ENCODE measurements around the gene PRIMA1.

The PRIMA1 gene

DNA sequence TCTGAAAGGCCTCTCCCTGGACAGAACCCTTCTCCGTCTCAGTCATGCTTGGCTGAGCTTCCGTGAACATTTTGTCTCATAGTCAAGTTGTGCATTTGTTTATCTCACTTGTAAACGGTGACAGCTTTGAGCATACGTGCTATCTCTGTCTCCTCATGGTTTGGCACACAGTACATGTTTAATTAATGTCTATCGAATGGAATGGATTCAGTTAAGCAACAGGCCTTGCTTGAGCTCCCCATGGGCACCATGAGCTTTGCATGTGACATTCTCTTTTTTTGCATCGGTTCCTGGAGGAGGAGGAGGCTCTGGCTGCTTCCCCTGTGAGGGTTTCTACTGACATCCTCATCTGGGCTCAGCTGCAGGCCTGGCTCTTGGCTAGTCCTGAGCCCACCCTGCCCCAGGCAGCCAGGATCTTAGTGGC lies 80.0 kb downstream of the PRIMA1 start:
- no peak overlapping the region for H3K4me3 Mint-ChIP-seq
- DNase-seq = no peak
- no peaks in the 10 kb centered on the region for H3K4me1 Mint-ChIP-seq
- H3K27me3 Mint-ChIP-seq = no peaks in the 10 kb centered on the region
- no peaks in the 10 kb centered on the region for H3K36me3 Mint-ChIP-seq (ENCODE audit: low read depth)
- no peaks in the 10 kb centered on the region for H3K9me3 Mint-ChIP-seq
- H3K27ac Mint-ChIP-seq = no peak overlapping the region
- no peak for ATAC-seq

DNA sequence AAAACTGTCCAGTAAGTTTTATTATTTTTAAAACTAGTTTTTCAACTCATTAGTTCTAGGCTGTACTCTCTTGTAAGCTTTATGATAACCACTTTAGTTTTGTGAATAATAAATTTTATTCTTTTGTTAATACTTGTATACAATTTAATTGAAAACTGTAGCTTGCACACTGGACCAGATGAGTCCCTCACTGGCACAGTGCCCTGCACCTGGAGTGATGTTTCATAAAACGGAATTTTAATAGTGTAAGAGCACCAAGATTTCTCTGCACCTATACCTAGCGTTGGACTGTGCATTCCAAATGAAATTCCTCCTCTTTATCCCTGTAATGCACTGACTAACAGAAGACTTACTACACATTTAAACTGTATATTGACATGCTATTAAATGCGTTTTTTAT lies 80.8 kb downstream of the PRIMA1 start:
- Mint-ChIP-seq H3K9me3 (no peaks in the 10 kb centered on the region), H3K4me3 (no peak overlapping the region), H3K4me1 (no peaks in the 10 kb centered on the region), H3K36me3 (ENCODE audit: low read depth) (no peaks in the 10 kb centered on the region), H3K27ac (no peak overlapping the region), H3K27me3 (peaks cover 3% of the 10 kb centered on the region)
- ATAC-seq (no peak), DNase-seq (no peak)

DNA sequence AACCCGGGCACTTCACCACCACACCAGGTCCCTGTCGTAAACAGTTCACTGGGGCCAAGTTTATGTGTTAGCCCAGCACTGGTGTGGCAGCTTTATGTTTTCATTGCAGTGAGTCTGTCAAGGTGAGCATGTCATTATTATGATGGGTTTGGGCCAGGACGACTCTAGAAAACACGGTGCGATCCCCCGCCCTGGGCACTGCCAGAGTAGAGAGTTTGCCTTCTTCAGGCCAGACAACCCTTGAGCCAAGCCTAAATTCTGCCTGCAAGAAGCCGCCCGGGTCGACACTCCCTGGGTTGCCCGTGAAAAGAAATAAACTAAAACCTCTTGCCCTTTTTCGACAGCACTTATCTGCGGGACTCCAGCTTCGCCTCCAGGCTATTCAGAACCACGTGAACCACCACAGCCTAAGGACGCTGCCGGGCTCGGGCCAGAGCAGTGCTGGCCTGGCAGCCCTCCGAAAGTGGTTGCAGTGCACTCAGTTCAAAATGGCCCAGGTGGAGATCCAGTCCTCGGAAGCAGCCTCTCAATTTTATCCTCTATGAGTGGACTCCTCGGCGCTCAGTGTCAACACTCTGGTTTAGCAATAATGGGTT lies 81.8 kb downstream of the PRIMA1 start:
- H3K9me3 Mint-ChIP-seq = no peaks in the 10 kb centered on the region
- H3K27ac Mint-ChIP-seq = no peak overlapping the region
- H3K4me1 Mint-ChIP-seq = no peaks in the 10 kb centered on the region
- ATAC-seq (no peak), DNase-seq (no peak)
- H3K36me3 Mint-ChIP-seq (ENCODE audit: low read depth) = no peaks in the 10 kb centered on the region
- H3K27me3 Mint-ChIP-seq = peaks cover 6% of the 10 kb centered on the region
- no peak overlapping the region for H3K4me3 Mint-ChIP-seq

DNA sequence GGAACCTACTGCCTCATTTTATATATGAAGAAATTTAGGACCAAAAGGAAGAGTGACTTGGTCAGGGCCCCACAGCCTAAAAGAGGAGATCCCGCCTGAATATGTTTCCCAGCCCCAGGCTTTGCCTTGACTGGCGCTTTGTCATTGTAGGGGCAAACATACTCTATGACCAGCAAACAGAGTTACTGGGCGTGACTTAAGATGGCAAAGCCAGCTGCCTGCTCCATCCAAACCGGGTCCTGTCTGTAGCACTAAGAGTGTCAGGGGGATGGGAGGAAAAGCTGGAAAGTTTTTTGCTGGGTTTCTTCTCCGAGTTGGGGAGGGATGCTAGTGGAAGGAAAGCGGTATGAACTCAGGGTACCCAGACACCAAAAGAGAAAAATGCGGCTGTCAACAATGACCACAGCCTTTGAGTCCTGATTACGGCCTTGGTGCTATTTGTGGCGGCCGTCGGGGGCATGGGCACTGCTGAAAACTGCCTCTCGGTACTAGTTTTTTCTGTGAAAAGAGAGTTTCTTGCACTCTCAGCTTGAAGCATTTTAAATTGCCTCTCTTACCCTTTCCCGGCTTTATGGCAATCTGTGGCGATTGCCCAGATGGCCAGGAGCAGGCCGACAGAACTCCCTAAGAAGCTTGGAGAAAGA lies 82.7 kb downstream of the PRIMA1 start:
- H3K27me3 Mint-ChIP-seq = peaks cover 6% of the 10 kb centered on the region
- DNase-seq = no peak
- ATAC-seq = no peak
- no peaks in the 10 kb centered on the region for H3K36me3 Mint-ChIP-seq (ENCODE audit: low read depth)
- no peak overlapping the region for H3K4me3 Mint-ChIP-seq
- H3K9me3 Mint-ChIP-seq = no peaks in the 10 kb centered on the region
- H3K27ac Mint-ChIP-seq = no peak overlapping the region
- H3K4me1 Mint-ChIP-seq = no peaks in the 10 kb centered on the region

DNA sequence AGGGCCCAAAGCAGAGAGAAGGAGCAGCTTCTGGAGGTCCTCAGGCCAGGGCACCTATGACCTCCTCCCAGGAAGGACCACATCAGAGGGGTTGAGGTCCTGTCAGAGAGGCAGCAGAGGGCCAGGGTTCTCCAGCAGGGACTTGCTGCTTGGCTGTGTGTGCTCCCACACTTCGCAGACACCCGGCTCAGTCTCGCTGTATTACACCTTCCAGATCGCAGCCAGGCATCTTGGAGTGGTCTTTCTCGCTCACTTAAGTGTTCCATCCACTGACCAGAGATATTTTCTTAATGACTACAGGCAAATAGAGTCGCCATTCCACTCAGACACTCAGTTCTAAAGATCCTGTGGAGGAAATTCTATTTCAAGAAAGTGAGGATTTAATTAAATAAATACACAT lies 84.3 kb downstream of the PRIMA1 start:
- no peak overlapping the region for H3K27ac Mint-ChIP-seq
- no peaks in the 10 kb centered on the region for H3K36me3 Mint-ChIP-seq (ENCODE audit: low read depth)

DNA sequence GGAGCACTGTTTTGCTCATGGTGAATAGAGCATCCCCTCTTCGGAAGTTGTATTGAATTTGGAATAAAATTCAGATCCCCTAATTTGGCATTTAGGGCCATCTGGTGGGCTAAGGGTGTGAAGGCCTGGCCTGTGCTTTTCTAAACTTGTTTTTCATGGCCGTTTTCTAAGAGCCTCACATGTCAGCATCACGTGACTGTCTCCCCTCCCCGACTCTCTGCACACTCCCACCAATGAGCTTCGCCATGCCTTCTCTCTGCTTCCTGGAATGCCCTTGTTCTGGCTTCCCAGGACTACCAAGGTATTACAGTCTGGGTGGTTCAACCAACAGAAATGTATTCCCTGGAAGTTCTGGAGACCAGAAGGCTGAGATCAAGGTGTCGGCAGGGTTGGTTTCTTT lies 85.3 kb downstream of the PRIMA1 start:
- no peak for ATAC-seq
- Mint-ChIP-seq H3K4me3 (no peak overlapping the region), H3K4me1 (no peaks in the 10 kb centered on the region), H3K27ac (no peak overlapping the region), H3K36me3 (ENCODE audit: low read depth) (no peaks in the 10 kb centered on the region), H3K9me3 (peaks cover 7% of the 10 kb centered on the region), H3K27me3 (peaks cover 6% of the 10 kb centered on the region)
- no peak for DNase-seq

More for the DNA sequence above, 84.3 kb downstream of the PRIMA1 start:
- peaks cover 6% of the 10 kb centered on the region for H3K27me3 Mint-ChIP-seq
- ATAC-seq (no peak), DNase-seq (no peak)
- H3K4me3 Mint-ChIP-seq = no peak overlapping the region
- H3K4me1 Mint-ChIP-seq = no peaks in the 10 kb centered on the region
- H3K9me3 Mint-ChIP-seq = peaks cover 7% of the 10 kb centered on the region

DNA sequence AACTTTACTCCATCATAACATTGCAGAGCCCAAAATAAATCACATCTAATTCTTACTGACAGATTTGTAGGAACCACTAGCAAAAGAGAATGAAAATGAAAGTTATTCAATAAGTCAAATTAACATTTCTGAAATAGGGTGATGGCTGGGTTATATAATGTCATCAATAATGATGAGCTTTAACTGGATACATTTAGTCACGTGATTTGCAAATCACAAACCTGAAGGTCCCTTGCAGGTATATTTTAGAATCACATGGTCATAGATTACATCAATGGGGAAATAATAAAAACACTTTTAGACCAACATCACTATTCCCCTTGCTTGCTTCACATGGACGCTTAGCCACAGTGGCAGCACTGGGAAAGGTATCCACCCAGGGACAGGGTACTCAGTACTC lies 86.7 kb downstream of the PRIMA1 start:
- no peak for DNase-seq
- H3K27me3 Mint-ChIP-seq = peaks cover 6% of the 10 kb centered on the region
- no peaks in the 10 kb centered on the region for H3K4me1 Mint-ChIP-seq
- H3K36me3 Mint-ChIP-seq (ENCODE audit: low read depth) = no peaks in the 10 kb centered on the region
- no peak overlapping the region for H3K27ac Mint-ChIP-seq
- peaks cover 7% of the 10 kb centered on the region for H3K9me3 Mint-ChIP-seq
- ATAC-seq = no peak
- H3K4me3 Mint-ChIP-seq = no peak overlapping the region

DNA sequence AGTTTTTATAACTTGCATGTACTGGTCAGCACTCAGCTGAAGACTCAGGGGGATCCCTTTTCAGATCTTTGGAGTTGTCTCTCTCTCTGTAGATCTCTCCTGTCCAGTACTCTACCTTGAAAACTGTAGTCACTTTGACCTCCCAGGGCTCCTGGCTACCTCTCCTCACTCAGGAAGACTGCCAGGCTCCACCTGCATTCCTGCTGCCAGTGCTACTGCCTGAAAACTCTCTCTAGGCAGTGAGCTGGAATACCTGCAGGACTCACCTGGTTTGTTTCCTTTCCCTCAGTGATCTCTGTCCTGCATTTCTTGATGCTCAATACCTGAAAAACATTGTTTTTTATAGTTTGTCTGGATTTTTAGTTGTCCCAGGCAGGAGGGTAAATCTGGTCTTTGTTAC lies 87.4 kb downstream of the PRIMA1 start:
- no peak overlapping the region for H3K4me3 Mint-ChIP-seq
- H3K9me3 Mint-ChIP-seq = peaks cover 7% of the 10 kb centered on the region
- no peak overlapping the region for H3K27ac Mint-ChIP-seq
- no peak for ATAC-seq
- peaks cover 6% of the 10 kb centered on the region for H3K27me3 Mint-ChIP-seq
- no peak for DNase-seq
- no peaks in the 10 kb centered on the region for H3K4me1 Mint-ChIP-seq
- H3K36me3 Mint-ChIP-seq (ENCODE audit: low read depth) = no peaks in the 10 kb centered on the region

DNA sequence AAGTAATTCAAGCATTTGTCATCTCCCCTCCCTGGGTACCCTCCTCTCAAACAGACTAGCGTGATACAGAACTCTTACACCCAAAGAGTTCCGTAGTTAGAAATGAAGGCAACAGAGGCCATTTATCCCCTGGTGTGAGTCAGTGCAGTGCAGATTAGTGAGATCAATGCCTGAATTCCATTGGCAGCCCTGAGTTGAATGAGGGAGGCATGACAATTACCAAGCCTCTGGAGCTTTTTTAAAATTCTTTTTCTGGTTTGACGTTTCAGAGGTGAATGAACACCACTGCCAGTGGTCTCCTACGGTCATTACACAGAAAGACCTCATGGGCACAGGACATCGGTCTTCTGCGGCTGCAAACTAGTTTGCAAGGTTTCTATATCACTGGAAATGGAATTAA lies 94.4 kb downstream of the PRIMA1 start:
- H3K27me3 Mint-ChIP-seq = peaks cover 10% of the 10 kb centered on the region
- no peak for DNase-seq
- no peaks in the 10 kb centered on the region for H3K36me3 Mint-ChIP-seq (ENCODE audit: low read depth)
- no peak overlapping the region for H3K27ac Mint-ChIP-seq
- ATAC-seq = no peak
- H3K4me1 Mint-ChIP-seq = no peaks in the 10 kb centered on the region
- H3K9me3 Mint-ChIP-seq = no peaks in the 10 kb centered on the region
- no peak overlapping the region for H3K4me3 Mint-ChIP-seq

DNA sequence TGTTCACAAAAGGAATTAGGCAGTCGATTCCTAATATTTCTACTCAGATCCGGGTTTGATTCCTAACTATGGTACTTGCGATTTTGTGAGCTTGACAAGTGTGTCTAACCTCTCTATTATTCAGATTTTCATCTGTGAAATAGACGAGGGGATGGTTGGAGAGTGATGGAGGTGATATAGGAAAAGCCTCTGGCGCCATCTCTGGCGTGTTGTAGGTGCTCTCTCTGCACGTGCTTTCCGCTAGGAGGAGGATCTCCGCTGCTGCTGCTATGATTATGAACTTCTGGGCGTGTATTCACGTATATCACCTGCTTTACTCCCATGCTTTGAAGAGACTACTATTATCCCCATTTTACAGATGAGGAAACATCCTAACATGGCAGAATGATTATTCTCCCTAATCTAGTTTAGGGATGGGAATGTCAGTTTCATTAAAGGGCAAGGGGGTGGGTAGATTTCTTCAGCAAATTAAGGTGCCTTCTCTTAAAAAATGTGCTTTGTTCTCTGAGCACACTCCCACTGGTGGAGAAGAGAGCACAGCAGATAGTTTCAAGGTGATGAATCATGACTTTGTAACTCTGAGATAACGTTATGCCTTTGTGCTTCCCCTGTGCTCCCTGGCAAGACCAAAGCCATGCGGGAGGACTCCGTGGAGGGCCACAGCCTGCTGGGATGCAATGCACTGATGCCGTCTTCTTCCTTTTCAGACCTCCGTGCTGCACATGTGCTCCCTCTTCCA lies 97.1 kb downstream of the PRIMA1 start:
- Mint-ChIP-seq H3K4me1 (no peaks in the 10 kb centered on the region), H3K36me3 (ENCODE audit: low read depth) (no peaks in the 10 kb centered on the region), H3K9me3 (no peaks in the 10 kb centered on the region), H3K27ac (no peak overlapping the region), H3K4me3 (no peak overlapping the region), H3K27me3 (peaks cover 19% of the 10 kb centered on the region)
- no peak for ATAC-seq
- DNase-seq = no peak

DNA sequence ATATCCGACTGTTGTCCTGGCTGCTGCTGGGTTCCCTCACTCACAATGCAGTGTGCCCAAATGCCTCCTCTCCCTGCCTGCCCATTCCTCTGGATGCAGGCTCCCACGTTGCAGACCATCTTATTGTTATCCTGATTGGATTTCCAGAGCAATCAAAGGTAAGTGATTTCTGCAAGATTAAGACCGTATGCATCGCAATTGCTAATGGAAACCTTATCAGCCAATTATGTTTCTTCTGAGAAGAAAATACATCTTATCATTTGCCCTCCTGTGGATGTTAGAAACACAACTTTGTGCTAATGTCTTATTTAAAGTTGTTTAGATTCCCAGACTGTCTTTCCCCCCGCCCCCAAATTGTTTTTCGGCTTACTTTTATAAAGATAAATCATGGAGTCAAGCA lies 98.1 kb downstream of the PRIMA1 start:
- H3K27me3 Mint-ChIP-seq = peaks cover 19% of the 10 kb centered on the region
- no peaks in the 10 kb centered on the region for H3K9me3 Mint-ChIP-seq
- ATAC-seq = no peak

DNA sequence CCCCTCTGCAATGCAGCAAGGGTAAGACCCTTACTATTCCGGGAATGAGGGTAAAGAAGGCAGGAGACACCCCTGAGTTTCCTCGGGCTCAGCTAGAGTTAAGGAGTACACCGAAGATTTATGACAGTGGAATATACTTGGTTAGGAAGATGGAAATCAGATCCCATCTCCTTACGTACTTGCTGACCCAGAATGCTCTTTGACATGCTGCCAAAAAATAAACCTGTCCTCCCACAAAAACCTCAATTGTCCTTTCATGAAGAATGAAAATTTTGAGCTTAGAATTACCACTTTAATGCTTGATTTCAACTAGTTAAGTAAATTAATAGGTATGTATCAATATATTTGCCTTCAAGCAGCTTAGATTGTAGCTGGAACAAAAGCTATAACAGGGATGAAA lies 99.5 kb downstream of the PRIMA1 start:
- H3K4me1 Mint-ChIP-seq = no peaks in the 10 kb centered on the region
- H3K9me3 Mint-ChIP-seq = no peaks in the 10 kb centered on the region
- H3K36me3 Mint-ChIP-seq (ENCODE audit: low read depth) = no peaks in the 10 kb centered on the region
- peaks cover 16% of the 10 kb centered on the region for H3K27me3 Mint-ChIP-seq
- no peak overlapping the region for H3K4me3 Mint-ChIP-seq
- no peak for DNase-seq
- ATAC-seq = no peak
- H3K27ac Mint-ChIP-seq = no peak overlapping the region

More for the DNA sequence above, 98.1 kb downstream of the PRIMA1 start:
- DNase-seq = no peak
- Mint-ChIP-seq H3K4me1 (no peaks in the 10 kb centered on the region), H3K27ac (no peak overlapping the region), H3K4me3 (no peak overlapping the region), H3K36me3 (ENCODE audit: low read depth) (no peaks in the 10 kb centered on the region)

DNA sequence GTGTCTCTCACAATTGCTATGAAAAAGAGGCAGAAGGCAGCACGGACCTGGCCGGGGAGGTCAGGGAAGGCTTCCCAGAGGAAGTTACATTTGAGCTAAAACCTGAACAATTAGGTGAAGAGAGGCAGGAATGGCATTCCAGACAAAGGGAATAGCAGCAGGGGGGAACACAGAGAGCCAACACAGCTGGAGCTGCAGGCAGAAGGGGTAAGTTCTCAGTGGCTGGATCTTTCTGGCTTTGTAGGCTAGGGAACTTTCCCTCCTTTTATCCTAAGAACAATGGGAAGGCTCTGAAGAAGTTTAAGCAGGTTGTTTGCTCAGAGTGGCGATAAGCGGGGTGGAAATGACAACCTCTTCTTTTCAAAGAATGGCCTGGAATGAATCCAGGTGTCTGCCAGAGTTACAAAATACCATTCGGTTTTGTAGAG lies 100.0 kb downstream of the PRIMA1 start:
- peaks cover 16% of the 10 kb centered on the region for H3K27me3 Mint-ChIP-seq
- DNase-seq (no peak), ATAC-seq (no peak)
- H3K36me3 Mint-ChIP-seq (ENCODE audit: low read depth) = no peaks in the 10 kb centered on the region
- H3K9me3 Mint-ChIP-seq = no peaks in the 10 kb centered on the region
- no peak overlapping the region for H3K27ac Mint-ChIP-seq
- H3K4me1 Mint-ChIP-seq = no peaks in the 10 kb centered on the region
- H3K4me3 Mint-ChIP-seq = no peak overlapping the region

DNA sequence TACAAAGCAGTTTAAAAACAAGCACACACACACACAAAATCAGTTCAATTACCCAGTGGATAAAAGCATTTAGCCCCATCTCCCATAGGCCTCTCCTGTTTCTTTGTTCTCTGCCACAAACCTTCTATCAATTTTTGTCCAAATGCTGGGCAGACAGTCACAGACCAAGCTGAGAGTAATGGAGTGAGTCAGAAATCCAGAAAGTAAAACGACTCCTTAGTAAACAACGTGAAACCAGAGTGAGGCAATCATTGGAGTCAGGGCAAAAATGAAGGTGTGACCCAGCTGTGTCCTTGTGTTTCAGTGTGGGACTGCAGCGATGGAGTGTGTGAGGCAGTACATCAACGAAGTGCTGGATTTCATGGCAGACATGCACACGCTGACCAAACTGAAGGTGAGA lies 102.0 kb downstream of the PRIMA1 start:
- H3K27ac Mint-ChIP-seq = no peak overlapping the region
- no peak overlapping the region for H3K4me3 Mint-ChIP-seq
- ATAC-seq (no peak), DNase-seq (no peak)
- no peaks in the 10 kb centered on the region for H3K4me1 Mint-ChIP-seq
- peaks cover 16% of the 10 kb centered on the region for H3K27me3 Mint-ChIP-seq
- H3K9me3 Mint-ChIP-seq = no peaks in the 10 kb centered on the region
- H3K36me3 Mint-ChIP-seq (ENCODE audit: low read depth) = no peaks in the 10 kb centered on the region

DNA sequence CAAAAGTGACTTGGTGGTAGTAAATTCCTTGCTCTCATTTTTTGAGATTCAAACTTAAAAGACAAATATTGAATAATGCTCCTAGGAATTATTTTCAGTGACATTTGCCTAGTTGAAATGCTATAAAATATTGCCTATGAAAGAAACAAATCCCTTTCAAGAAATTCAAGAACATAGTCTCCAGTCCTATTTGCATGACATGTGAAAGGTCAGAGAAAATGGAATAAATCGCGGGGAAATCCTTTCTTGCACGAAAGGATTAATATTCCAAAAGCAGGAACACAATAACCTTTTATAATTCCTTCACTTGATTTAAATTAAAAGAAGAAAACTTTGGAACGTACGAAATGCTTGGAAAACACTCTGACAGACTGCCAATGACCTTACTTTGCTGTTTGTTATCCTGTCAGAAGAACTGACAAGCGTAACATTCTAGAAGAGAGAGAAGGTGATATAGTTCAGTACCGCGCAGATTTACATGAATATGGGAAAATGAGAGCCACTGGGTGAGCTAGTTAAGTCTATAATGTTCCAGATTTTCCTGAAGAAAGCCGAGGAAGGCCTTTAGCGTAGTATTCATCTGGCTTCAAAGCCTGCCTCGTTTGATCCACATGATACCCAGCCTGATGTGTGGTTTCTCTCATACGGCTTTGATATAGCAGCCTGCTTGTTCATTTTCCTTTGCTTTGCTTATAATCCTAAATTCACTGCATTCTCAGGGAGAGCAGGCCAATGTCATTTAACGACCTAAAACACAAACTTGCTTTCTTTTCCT lies 103.0 kb downstream of the PRIMA1 start:
- DNase-seq = no peak
- peaks cover 16% of the 10 kb centered on the region for H3K27me3 Mint-ChIP-seq
- H3K36me3 Mint-ChIP-seq (ENCODE audit: low read depth) = no peaks in the 10 kb centered on the region
- ATAC-seq = no peak
- H3K9me3 Mint-ChIP-seq = no peaks in the 10 kb centered on the region
- H3K4me1 Mint-ChIP-seq = no peaks in the 10 kb centered on the region
- no peak overlapping the region for H3K4me3 Mint-ChIP-seq
- H3K27ac Mint-ChIP-seq = no peak overlapping the region

All from activated naive CD8-positive, alpha-beta T cell treated with anti-CD3 and anti-CD28 coated beads, Interleukin-2, amount 50 U/mL, for 24 hours (primary cell).